NCI-H2227 treated with DMSO at 0.1 percent for 48 hours (cell line): ENCODE data around the gene FAM180B.
"Not testable (repeated sequence)": the region's sequence is repeated elsewhere in the genome, so short reads cannot be mapped to it uniquely, and the experiment has no call there.

Source experiments
- DNase-seq: peaks from one replicate; lab custom pipeline; 2025; lab: John Stamatoyannopoulos, UW

The FAM180B gene

GRCh38 chr11:47586098-47586855 is at the start of gene FAM180B:
Gene FAM180B, plus strand, starts transcription at chr11:47586678. Its CDS starts 91 bp downstream, at chr11:47586769.
- no peak for DNase-seq

GRCh38 chr11:47536915-47537314 is 49.6 kb upstream of the FAM180B start:
- DNase-seq, result no peak

- DNase-seq, result no peak
Observed at GRCh38 chr11:47538741-47539565, 47.5 kb upstream of the FAM180B start.

- DNase-seq, result no peak
Observed at GRCh38 chr11:47539681-47540039, 46.8 kb upstream of the FAM180B start.

- DNase-seq, result no peak
Observed at GRCh38 chr11:47541070-47541469, 45.4 kb upstream of the FAM180B start.

GRCh38 chr11:47545298-47545697 is 41.2 kb upstream of the FAM180B start:
- no peak for DNase-seq

- DNase-seq, result not testable (repeated sequence)
Observed at GRCh38 chr11:47546274-47546673, 40.2 kb upstream of the FAM180B start.

- DNase-seq, result no peak
Observed at GRCh38 chr11:47550288-47551047, 36.0 kb upstream of the FAM180B start.

- DNase-seq, result no peak
Observed at GRCh38 chr11:47551086-47551485, 35.4 kb upstream of the FAM180B start.

- DNase-seq, result no peak
Observed at GRCh38 chr11:47552056-47552565, 34.4 kb upstream of the FAM180B start.

GRCh38 chr11:47552566-47553405 is 33.7 kb upstream of the FAM180B start, which contains the start of gene CELF1:
Gene CELF1, minus strand, starts transcription at chr11:47553132. Its CDS starts 53,609 bp downstream, at chr11:47499523.
- DNase-seq, result peak; percentile 93

GRCh38 chr11:47553406-47553743 is 33.1 kb upstream of the FAM180B start:
- DNase-seq, result peak; percentile 93

GRCh38 chr11:47557004-47557403 is 29.5 kb upstream of the FAM180B start:
- DNase-seq, result not testable (repeated sequence)

- DNase-seq, result no peak
Observed at GRCh38 chr11:47558695-47559094, 27.8 kb upstream of the FAM180B start.

- DNase-seq, result no peak
Observed at GRCh38 chr11:47560426-47560825, 26.1 kb upstream of the FAM180B start.

- DNase-seq, result not testable (repeated sequence)
Observed at GRCh38 chr11:47562393-47562792, 24.1 kb upstream of the FAM180B start.

- DNase-seq, result not testable (repeated sequence)
Observed at GRCh38 chr11:47564366-47564765, 22.1 kb upstream of the FAM180B start.

GRCh38 chr11:47564933-47565339 is 21.5 kb upstream of the FAM180B start:
- DNase-seq, result no peak

- no peak for DNase-seq
Observed at GRCh38 chr11:47565340-47566148, 20.9 kb upstream of the FAM180B start, which contains the start of gene PTPMT1. Gene PTPMT1, plus strand, starts transcription at chr11:47565599. Its CDS starts 24 bp downstream, at chr11:47565623.

GRCh38 chr11:47566149-47566698 is 20.3 kb upstream of the FAM180B start:
- no peak for DNase-seq
